C4-2B (cell line): Measurements from ENCODE around the gene TEKT3.

Source experiments
- CTCF ChIP-seq: fragments of 450-650 bp; conservative IDR thresholded peaks from 2 replicates; pipeline ENCODE4 v1.5.1; 2017; ENCODE audit warnings: mild to moderate bottlenecking
- ZFX ChIP-seq: fragments of 450-650 bp; IDR thresholded peaks from 2 replicates; pipeline ENCODE4 v1.6.1; 2017

- TF ChIP-seq CTCF = no peak
- TF ChIP-seq ZFX = no peak
Observed at GRCh38 chr17:15350777-15351477, 9.5 kb upstream of the TEKT3 start.
